SHP77 treated with DMSO at 0.1 percent for 48 hours (cell line): ENCODE results near the gene TCTN3.
"Not testable (repeated sequence)": the region's sequence is repeated elsewhere in the genome, so short reads cannot be mapped to it uniquely, and the experiment has no call there.

Experiments used
- DNase-seq: peaks from one replicate; lab custom pipeline; 2025; lab: John Stamatoyannopoulos, UW

Gene TCTN3

GRCh38 chr10:95628786-95629185 is 64.9 kb downstream of the TCTN3 start:
- DNase-seq = no peak

DNA sequence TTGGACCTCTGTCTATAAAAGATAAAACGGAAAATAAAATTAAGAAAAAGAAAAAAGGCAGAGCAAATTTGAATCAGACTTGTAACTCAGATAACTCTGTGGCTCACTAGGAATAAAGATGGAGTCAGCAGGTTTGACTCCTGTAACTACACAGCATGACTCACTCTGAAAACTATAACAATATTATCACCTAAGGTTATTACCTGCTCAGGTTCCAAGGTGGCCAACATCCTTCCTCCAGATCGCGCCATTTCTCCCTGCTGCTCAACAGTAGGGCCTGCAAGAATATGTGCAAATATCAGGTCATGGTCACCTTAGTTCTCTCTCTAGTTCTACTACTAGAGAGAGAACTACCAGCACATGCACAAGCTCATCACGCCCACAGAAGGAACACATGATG is 67.2 kb downstream of the TCTN3 start:
- no peak for DNase-seq

DNA sequence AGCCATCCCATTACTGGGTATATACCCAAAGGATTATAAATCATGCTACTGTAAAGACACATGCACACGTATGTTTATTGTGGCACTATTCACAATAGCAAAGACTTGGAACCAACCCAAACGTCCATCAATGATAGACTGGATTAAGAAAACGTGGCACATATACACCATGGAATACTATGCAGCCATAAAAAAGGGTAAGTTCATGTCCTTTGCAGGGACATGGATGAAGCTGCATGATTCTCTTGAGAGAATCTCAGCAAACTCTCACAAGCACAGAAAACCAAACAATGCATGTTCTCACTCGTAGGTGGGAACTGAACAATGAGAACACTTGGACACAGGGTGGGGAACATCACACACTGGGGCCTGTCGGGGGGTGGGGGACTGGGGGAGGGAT is 73.3 kb downstream of the TCTN3 start:
- not testable (repeated sequence) for DNase-seq

DNA sequence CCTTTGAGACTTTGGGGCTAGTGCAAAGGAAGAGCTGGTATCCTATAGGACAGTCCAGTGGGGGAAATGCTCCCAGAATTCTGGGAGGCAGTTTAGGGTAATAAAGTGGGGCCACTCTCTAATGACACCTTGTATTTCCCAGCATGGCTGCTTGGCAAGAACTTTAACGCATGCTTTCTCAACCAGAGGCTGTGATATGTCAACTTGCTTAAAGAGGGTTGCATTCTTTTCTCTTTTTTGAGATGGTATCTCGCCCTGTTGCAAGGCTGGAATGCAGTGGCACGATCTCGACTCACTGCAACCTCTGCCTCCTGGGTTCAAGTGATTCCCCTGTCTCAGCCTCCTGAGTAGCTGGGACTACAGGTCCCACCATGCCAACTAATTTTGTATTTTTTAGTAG is 75.6 kb downstream of the TCTN3 start:
- DNase-seq = no peak

DNA sequence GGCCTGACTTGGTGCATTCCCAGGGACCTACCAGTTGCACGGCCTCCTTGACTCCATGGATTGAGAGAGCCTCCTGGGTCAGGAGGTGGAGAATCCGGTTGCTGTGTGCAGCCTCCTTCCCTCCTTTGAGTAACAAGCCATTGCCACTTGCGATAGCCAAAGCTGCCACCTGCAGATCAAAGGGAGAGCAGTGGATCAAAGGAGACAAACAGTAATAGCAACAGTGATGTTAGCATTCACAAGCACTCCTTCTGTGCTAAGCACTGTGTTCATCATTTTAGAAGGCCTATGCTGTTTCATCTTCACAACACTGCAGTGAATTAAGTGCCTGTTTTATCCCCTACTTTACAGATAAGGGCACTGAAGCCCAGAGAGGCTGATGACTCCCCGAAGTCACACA is 77.3 kb downstream of the TCTN3 start:
- no peak for DNase-seq
